Effector memory CD8-positive, alpha-beta T cell (primary cell): ENCODE measurements around the gene MKI67.

Source experiments
- ATAC-seq: fragments of 150-1000 bp; cut with Tn5 transposase; replicated peaks from 2 replicates; pipeline ENCODE4 v1.10.0; 2021; ENCODE audit warnings: mild to moderate bottlenecking, moderate library complexity
- DNase-seq, 3 experiments: peaks; one replicate each; pipeline ENCODE4 v3.0.0; 2021
- H3K27ac Mint-ChIP-seq, 2 donors: one replicate each; pipeline ENCODE4 v1.8.0; 2022; ENCODE audit warnings: mild to moderate bottlenecking in 2 of 2, mixed read lengths in 2 of 2, moderate library complexity in 2 of 2
- H3K27me3 Mint-ChIP-seq, 2 donors: one replicate each; pipeline ENCODE4 v1.8.0; 2022; ENCODE audit warnings: mixed read lengths in 2 of 2
- H3K36me3 Mint-ChIP-seq: one replicate; pipeline ENCODE4 v1.8.0; 2022; ENCODE audit warnings: mild to moderate bottlenecking, moderate library complexity, mixed read lengths; ENCODE audit not compliant: insufficient read depth
- H3K4me1 Mint-ChIP-seq, 2 donors: one replicate each; pipeline ENCODE4 v1.8.0; 2022; ENCODE audit warnings: low read depth in 2 of 2, mixed read lengths in 2 of 2
- H3K4me3 Mint-ChIP-seq, 2 donors: one replicate each; pipeline ENCODE4 v1.8.0; 2022; ENCODE audit warnings: mild to moderate bottlenecking in 2 of 2, mixed read lengths in 2 of 2, moderate library complexity in 2 of 2
- H3K9me3 Mint-ChIP-seq, 2 donors: one replicate each; pipeline ENCODE4 v1.8.0; 2022; ENCODE audit warnings: mixed read lengths in 2 of 2

The MKI67 gene

GRCh38 chr10:128061306-128062300, 64.6 kb downstream of the MKI67 start:
- ATAC-seq, result no peak
- H3K4me3 Mint-ChIP-seq, result peak overlapping the region; percentile 69 to 75

GRCh38 chr10:128060341-128061250, 65.6 kb downstream of the MKI67 start:
- H3K4me3 Mint-ChIP-seq, result peak overlapping the region; percentile 1 to 39
- H3K4me1 Mint-ChIP-seq, result peaks cover 71 to 79% of the 10 kb centered on the region in 2 donors
- DNase-seq, result no peak
- H3K27ac Mint-ChIP-seq, result peak overlapping the region; percentile 10 to 89
- H3K36me3 Mint-ChIP-seq, result peaks cover 90% of the 10 kb centered on the region
- no peak for ATAC-seq
- H3K27me3 Mint-ChIP-seq, result no peaks in the 10 kb centered on the region
- H3K9me3 Mint-ChIP-seq, result no peaks in the 10 kb centered on the region

More at GRCh38 chr10:128061306-128062300, 64.6 kb downstream of the MKI67 start:
- peaks cover 89% of the 10 kb centered on the region for H3K36me3 Mint-ChIP-seq
- no peaks in the 10 kb centered on the region for H3K9me3 Mint-ChIP-seq
- no peaks in the 10 kb centered on the region for H3K27me3 Mint-ChIP-seq
- H3K4me1 Mint-ChIP-seq, result peaks cover 81% of the 10 kb centered on the region in 2 donors
- peak overlapping the region; percentile 89 to 96 for H3K27ac Mint-ChIP-seq
- no peak for DNase-seq

- Mint-ChIP-seq H3K4me3 (peak overlapping the region; percentile 1 to 39), H3K27ac (peak overlapping the region; percentile 10 to 89), H3K27me3 (no peaks in the 10 kb centered on the region), H3K9me3 (no peaks in the 10 kb centered on the region), H3K36me3 (peaks cover 90% of the 10 kb centered on the region), H3K4me1 (peaks cover 69 to 77% of the 10 kb centered on the region in 2 donors)
- no peak for DNase-seq
- no peak for ATAC-seq
Measured at GRCh38 chr10:128059982-128060293, 66.3 kb downstream of the MKI67 start.

GRCh38 chr10:128059266-128059981, 66.8 kb downstream of the MKI67 start:
- Mint-ChIP-seq H3K4me3 (peak overlapping the region; percentile 36 to 39), H3K27ac (peak overlapping the region; percentile 10 to 89), H3K9me3 (no peaks in the 10 kb centered on the region), H3K36me3 (peaks cover 87% of the 10 kb centered on the region), H3K27me3 (no peaks in the 10 kb centered on the region), H3K4me1 (peaks cover 65 to 74% of the 10 kb centered on the region in 2 donors)
- ATAC-seq, result peak; percentile 26
- DNase-seq, result peak in 2 of 3 experiments; percentile 33 to 34

- no peak for ATAC-seq
Measured at GRCh38 chr10:128058750-128059134, 67.5 kb downstream of the MKI67 start.

GRCh38 chr10:128058106-128058749, 68.0 kb downstream of the MKI67 start:
- Mint-ChIP-seq H3K4me1 (peaks cover 55 to 65% of the 10 kb centered on the region in 2 donors), H3K27me3 (no peaks in the 10 kb centered on the region), H3K27ac (peak overlapping the region; percentile 10 to 89), H3K4me3 (peak overlapping the region in 1 of 2 donors; percentile 24), H3K9me3 (no peaks in the 10 kb centered on the region), H3K36me3 (peaks cover 86% of the 10 kb centered on the region)
- no peak for DNase-seq
- no peak for ATAC-seq

More at GRCh38 chr10:128058750-128059134, 67.5 kb downstream of the MKI67 start:
- Mint-ChIP-seq H3K27me3 (no peaks in the 10 kb centered on the region), H3K9me3 (no peaks in the 10 kb centered on the region), H3K36me3 (peaks cover 87% of the 10 kb centered on the region), H3K4me3 (peak overlapping the region; percentile 36 to 39), H3K27ac (peak overlapping the region; percentile 10 to 89), H3K4me1 (peaks cover 60 to 70% of the 10 kb centered on the region in 2 donors)
- no peak for DNase-seq

GRCh38 chr10:128056303-128057050, 69.7 kb downstream of the MKI67 start:
- no peaks in the 10 kb centered on the region for H3K9me3 Mint-ChIP-seq
- peaks cover 86% of the 10 kb centered on the region for H3K36me3 Mint-ChIP-seq
- DNase-seq, result no peak
- H3K4me1 Mint-ChIP-seq, result peaks cover 52 to 61% of the 10 kb centered on the region in 2 donors
- no peaks in the 10 kb centered on the region for H3K27me3 Mint-ChIP-seq
- no peak for ATAC-seq
- peak overlapping the region in 1 of 2 donors; percentile 10 for H3K27ac Mint-ChIP-seq
- H3K4me3 Mint-ChIP-seq, result peak overlapping the region in 1 of 2 donors; percentile 23

GRCh38 chr10:128055061-128055868, 71.0 kb downstream of the MKI67 start:
- Mint-ChIP-seq H3K4me1 (peaks cover 54 to 63% of the 10 kb centered on the region in 2 donors), H3K36me3 (peaks cover 89% of the 10 kb centered on the region), H3K4me3 (peak overlapping the region in 1 of 2 donors; percentile 13), H3K27me3 (no peaks in the 10 kb centered on the region), H3K9me3 (no peaks in the 10 kb centered on the region), H3K27ac (peak overlapping the region in 1 of 2 donors; percentile 10)
- DNase-seq, result no peak
- ATAC-seq, result no peak

- Mint-ChIP-seq H3K27ac (peak overlapping the region in 1 of 2 donors; percentile 44), H3K27me3 (no peaks in the 10 kb centered on the region), H3K4me3 (peak overlapping the region in 1 of 2 donors; percentile 13), H3K36me3 (peaks cover 84% of the 10 kb centered on the region), H3K9me3 (no peaks in the 10 kb centered on the region), H3K4me1 (peaks cover 48 to 61% of the 10 kb centered on the region in 2 donors)
- no peak for DNase-seq
- no peak for ATAC-seq
Measured at GRCh38 chr10:128054163-128054970, 71.9 kb downstream of the MKI67 start.

GRCh38 chr10:128053356-128053755, 72.9 kb downstream of the MKI67 start:
- ATAC-seq (no peak), DNase-seq (no peak)
- H3K4me3 Mint-ChIP-seq, result no peak overlapping the region
- H3K36me3 Mint-ChIP-seq, result peaks cover 83% of the 10 kb centered on the region
- H3K9me3 Mint-ChIP-seq, result no peaks in the 10 kb centered on the region
- H3K27me3 Mint-ChIP-seq, result no peaks in the 10 kb centered on the region
- H3K4me1 Mint-ChIP-seq, result peaks cover 47 to 57% of the 10 kb centered on the region in 2 donors
- no peak overlapping the region for H3K27ac Mint-ChIP-seq

- DNase-seq, result no peak
- ATAC-seq, result no peak
- H3K27ac Mint-ChIP-seq, result peak overlapping the region; percentile 99
- H3K36me3 Mint-ChIP-seq, result peaks cover 82% of the 10 kb centered on the region
- H3K9me3 Mint-ChIP-seq, result no peaks in the 10 kb centered on the region
- no peaks in the 10 kb centered on the region for H3K27me3 Mint-ChIP-seq
- peaks cover 50 to 57% of the 10 kb centered on the region in 2 donors for H3K4me1 Mint-ChIP-seq
- H3K4me3 Mint-ChIP-seq, result peak overlapping the region in 1 of 2 donors; percentile 87
Measured at GRCh38 chr10:128052696-128053095, 73.5 kb downstream of the MKI67 start.
